Spleen (tissue), 11 donors: ENCODE results near the gene SARM1. TPM values are rescaled to one million over a fixed set of nuclear protein-coding genes. Genes with fewer than 3 reads are reported as not detected.

Experiments
- DNase-seq: peaks from one replicate; pipeline ENCODE4 v3.0.0-alpha.2; 2020
- H3K27ac ChIP-seq, 8 donors: fragments of 200-600 bp; sonication (generic) in 7 of 8; 1 replicate in 4 of 8; 2 replicates in 4 of 8; pipeline versions ENCODE4 v1.5.0 to v1.8.0; 2016 to 2021; ENCODE audit warnings: inconsistent platforms in 4 of 8, mild to moderate bottlenecking in 4 of 8, moderate library complexity in 1 of 8
- H3K27me3 ChIP-seq, 7 donors: fragments of 200-600 bp; sonication (generic) in 6 of 7; replicated peaks in 1 of 7; 1 replicate in 4 of 7; 2 replicates in 3 of 7; pipeline versions ENCODE4 v1.5.0 to v1.8.0; 2016 to 2021; ENCODE audit warnings: inconsistent platforms in 3 of 7, mild to moderate bottlenecking in 1 of 7
- H3K36me3 ChIP-seq, 6 donors: fragments of 200-600 bp; sonication (generic) in 5 of 6; 1 replicate in 4 of 6; 2 replicates in 2 of 6; pipeline versions ENCODE4 v1.5.0 to v1.8.0; 2016 to 2021; ENCODE audit warnings: inconsistent platforms in 2 of 6
- H3K4me1 ChIP-seq, 6 donors: fragments of 200-600 bp; sonication (generic) in 5 of 6; 1 replicate in 3 of 6; 2 replicates in 3 of 6; pipeline versions ENCODE4 v1.5.0 to v1.8.0; 2016 to 2021; ENCODE audit warnings: inconsistent platforms in 3 of 6
- H3K4me3 ChIP-seq, 8 donors: fragments of 200-600 bp; sonication (generic) in 7 of 8; 1 replicate in 4 of 8; 2 replicates in 4 of 8; pipeline versions ENCODE4 v1.5.0 to v1.8.0; 2016 to 2021; ENCODE audit warnings: inconsistent platforms in 4 of 8, mild to moderate bottlenecking in 4 of 8, moderate library complexity in 2 of 8
- H3K9me3 ChIP-seq, 8 donors: fragments of 200-600 bp; sonication (generic) in 7 of 8; 1 replicate in 4 of 8; 2 replicates in 4 of 8; pipeline versions ENCODE4 v1.5.0 to v1.8.0; 2016 to 2021; ENCODE audit warnings: inconsistent platforms in 4 of 8
- POLR2A ChIP-seq, 3 donors: fragments of 450-650 bp; IDR thresholded peaks; one replicate each; pipeline ENCODE4 v1.5.1; 2017; ENCODE audit warnings: antibody characterized with exemption in 3 of 3, mild to moderate bottlenecking in 1 of 3
- POLR2AphosphoS5 ChIP-seq, 3 donors: sonication (generic); formaldehyde crosslinking; IDR thresholded peaks; one replicate each; pipeline ENCODE4 v1.5.1; 2017; ENCODE audit warnings: antibody characterized with exemption in 3 of 3
- WGBS, 5 donors: extraction: QIAGEN DNeasy Blood & Tissue Kit in 3 of 5; methylation state at CpG; one replicate each; pipeline versions ENCODE4 v1.1.5 to v1.1.7; 2013 to 2018; 5-methylcytosine and 5-hydroxymethylcytosine counted together
- intact Hi-C: fragments of 100-400 bp; cut with DNase I; formaldehyde crosslinking; loops from one replicate; pipeline ENCODE4 v1.15.0; 2023; ENCODE audit warnings: low total_unique reads
- polyA plus RNA-seq, 3 donors: library from polyadenylated mRNA; stranded (reverse); fragments of 200-250 nt; gene quantifications; one replicate each; pipeline ENCODE4 v1.2.1, GENCODE V29; 2013
- total RNA-seq, 7 donors: library from RNA; depleted of rRNA in 3 of 7; stranded (reverse); fragments of >200 nt in 3 of 7; fragmentation: NEBNext Ultra II Directional in 4 of 7; extraction: Animal tissue kit (Norgen Biotek cat#: 25700) in 4 of 7; gene quantifications; one replicate each; pipeline versions ENCODE4 v1.1.0 to v1.2.1, GENCODE V29; 2016 to 2021
- TF ChIP-seq, protein P1 (sequence below), 11 experiments: fragments of 200-600 bp in 7 of 11; fragments of 450-650 bp in 4 of 11; sonication (generic) in 4 of 11; IDR thresholded peaks in 8 of 11; conservative IDR thresholded peaks in 3 of 11; 1 replicate in 7 of 11; 2 replicates in 4 of 11; pipeline versions ENCODE4 v1.4.0 to v1.8.0; 2016 to 2021; ENCODE audit warnings: antibody characterized with exemption in 11 of 11, inconsistent platforms in 4 of 11, mild to moderate bottlenecking in 1 of 11
- donor health status: healthy with polysubstance abuse.
- donor health status: DM: no; HTN: no; CAD: no; lungs with moderate emphysema.
- donor health status: DM: no; HTN: no; CAD: no.
- donor health status: Bipolar disorder and iron deficiency.
- donor health status: healthy.
- donor health status: DM: no; HTN: no; CAD: no.
- donor health status: DM: yes; HTN: yes; CAD: no.

Gene SARM1
- total and polyA plus RNA-seq, 10 donors, result 4.7 to 48.7 (median 35.4) TPM

DNA sequence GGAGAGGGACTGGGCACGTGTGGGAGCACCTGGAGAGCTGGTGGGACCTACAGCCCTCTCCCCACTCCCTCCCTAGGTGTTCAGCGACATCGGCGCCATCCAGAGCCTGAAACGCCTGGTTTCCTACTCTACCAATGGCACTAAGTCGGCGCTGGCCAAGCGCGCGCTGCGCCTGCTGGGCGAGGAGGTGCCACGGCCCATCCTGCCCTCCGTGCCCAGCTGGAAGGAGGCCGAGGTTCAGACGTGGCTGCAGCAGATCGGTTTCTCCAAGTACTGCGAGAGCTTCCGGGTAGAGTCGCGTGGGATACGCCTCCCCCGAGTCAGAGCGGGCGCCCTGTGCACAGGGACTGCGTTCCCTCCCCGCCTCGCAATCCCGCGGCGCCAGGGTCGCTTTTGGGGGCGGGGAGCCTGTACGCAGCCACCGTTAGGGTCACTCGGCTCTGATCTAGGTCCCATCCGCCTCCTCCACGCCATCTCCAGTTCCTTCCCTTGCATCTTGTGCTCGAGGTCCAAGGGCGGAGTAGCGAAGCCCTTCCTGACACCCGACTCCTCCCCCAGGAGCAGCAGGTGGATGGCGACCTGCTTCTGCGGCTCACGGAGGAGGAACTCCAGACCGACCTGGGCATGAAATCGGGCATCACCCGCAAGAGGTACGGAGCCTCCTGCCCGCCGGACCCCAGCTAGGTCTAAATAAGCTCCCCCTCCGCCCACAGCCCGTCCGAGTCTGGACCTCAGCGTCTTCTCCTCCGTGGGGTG is 13.0 kb downstream of the SARM1 start:
- WGBS, 5 donors, result 4 to 12% (median 6%) methylated on average over 37 to 56 of the region's 56 CpGs
- Histone ChIP-seq H3K27ac (peak overlapping the region in 6 of 8 donors; percentile 1 to 73 (median 60)), H3K4me3 (peak overlapping the region; percentile 42 to 82 (median 52)), H3K36me3 (peaks cover 0 to 24% (median 17%) of the 10 kb centered on the region in 6 donors), H3K4me1 (peaks cover 10 to 58% (median 32%) of the 10 kb centered on the region in 6 donors), H3K9me3 (no peaks in the 10 kb centered on the region), H3K27me3 (peaks cover 0 to 28% (median 0%) of the 10 kb centered on the region in 7 donors)
- DNase-seq, result peak; percentile 90
- intact Hi-C loops, result no loop called here
- TF ChIP-seq, protein P1, sequence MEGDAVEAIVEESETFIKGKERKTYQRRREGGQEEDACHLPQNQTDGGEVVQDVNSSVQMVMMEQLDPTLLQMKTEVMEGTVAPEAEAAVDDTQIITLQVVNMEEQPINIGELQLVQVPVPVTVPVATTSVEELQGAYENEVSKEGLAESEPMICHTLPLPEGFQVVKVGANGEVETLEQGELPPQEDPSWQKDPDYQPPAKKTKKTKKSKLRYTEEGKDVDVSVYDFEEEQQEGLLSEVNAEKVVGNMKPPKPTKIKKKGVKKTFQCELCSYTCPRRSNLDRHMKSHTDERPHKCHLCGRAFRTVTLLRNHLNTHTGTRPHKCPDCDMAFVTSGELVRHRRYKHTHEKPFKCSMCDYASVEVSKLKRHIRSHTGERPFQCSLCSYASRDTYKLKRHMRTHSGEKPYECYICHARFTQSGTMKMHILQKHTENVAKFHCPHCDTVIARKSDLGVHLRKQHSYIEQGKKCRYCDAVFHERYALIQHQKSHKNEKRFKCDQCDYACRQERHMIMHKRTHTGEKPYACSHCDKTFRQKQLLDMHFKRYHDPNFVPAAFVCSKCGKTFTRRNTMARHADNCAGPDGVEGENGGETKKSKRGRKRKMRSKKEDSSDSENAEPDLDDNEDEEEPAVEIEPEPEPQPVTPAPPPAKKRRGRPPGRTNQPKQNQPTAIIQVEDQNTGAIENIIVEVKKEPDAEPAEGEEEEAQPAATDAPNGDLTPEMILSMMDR (IDR thresholded peaks at IDR 0.05 in 8 of 11, conservative IDR thresholded peaks at IDR 0.05 in 3 of 11), result no peak
- TF ChIP-seq POLR2AphosphoS5 (IDR thresholded peaks at IDR 0.05), result peak; percentile 70 to 85 (median 79)

DNA sequence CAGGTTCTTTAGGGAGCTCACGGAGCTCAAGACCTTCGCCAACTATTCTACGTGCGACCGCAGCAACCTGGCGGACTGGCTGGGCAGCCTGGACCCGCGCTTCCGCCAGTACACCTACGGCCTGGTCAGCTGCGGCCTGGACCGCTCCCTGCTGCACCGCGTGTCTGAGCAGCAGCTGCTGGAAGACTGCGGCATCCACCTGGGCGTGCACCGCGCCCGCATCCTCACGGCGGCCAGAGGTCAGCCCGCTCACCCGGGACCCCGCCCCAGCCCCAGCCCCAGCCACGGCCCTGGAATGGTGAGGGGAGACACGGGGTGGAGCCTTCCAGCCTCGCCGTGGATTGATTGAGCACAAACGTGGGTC is 13.5 kb downstream of the SARM1 start:
- Histone ChIP-seq H3K4me1 (peaks cover 10 to 58% (median 32%) of the 10 kb centered on the region in 6 donors), H3K36me3 (peaks cover 0 to 29% (median 23%) of the 10 kb centered on the region in 6 donors), H3K27me3 (peaks cover 0 to 28% (median 0%) of the 10 kb centered on the region in 7 donors), H3K4me3 (peak overlapping the region; percentile 42 to 82 (median 52)), H3K27ac (peak overlapping the region in 5 of 8 donors; percentile 1 to 73 (median 63)), H3K9me3 (no peaks in the 10 kb centered on the region)
- intact Hi-C loops, result no loop called here
- TF ChIP-seq, protein P1 (IDR thresholded peaks at IDR 0.05 in 8 of 11, conservative IDR thresholded peaks at IDR 0.05 in 3 of 11), result no peak
- TF ChIP-seq POLR2AphosphoS5 (IDR thresholded peaks at IDR 0.05) (no peak), POLR2A (IDR thresholded peaks at IDR 0.05) (no peak)
- peak; percentile 84 for DNase-seq
- WGBS, 5 donors, result 15 to 38% (median 19%) methylated on average over 4 to 29 of the region's 29 CpGs

DNA sequence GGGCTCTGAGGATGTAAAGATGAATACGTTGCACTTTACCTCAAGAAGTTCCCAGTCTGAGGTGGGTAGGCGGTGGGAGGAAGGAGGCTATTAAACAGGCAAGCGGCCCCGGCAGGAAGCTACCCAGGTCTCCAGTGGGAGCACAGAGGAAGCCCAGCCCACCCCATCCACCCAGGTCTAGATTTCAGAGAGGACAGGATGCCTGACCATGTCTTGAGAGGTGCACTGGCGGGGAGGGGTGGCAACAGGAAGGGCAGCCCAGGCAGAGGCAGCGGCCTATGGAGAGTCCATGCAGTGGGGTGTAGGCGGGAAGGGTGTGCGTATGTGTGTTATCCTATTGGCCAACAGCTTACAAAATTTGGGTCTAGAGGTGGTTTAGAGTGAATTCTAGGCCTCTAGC is 13.9 kb downstream of the SARM1 start:
- H3K4me1 ChIP-seq, result peaks cover 10 to 54% (median 32%) of the 10 kb centered on the region in 6 donors
- peaks cover 0 to 33% (median 25%) of the 10 kb centered on the region in 6 donors for H3K36me3 ChIP-seq
- TF ChIP-seq POLR2AphosphoS5 (IDR thresholded peaks at IDR 0.05) (peak in 1 of 3 donors; percentile 16), POLR2A (IDR thresholded peaks at IDR 0.05) (no peak)
- peak overlapping the region in 7 of 8 donors; percentile 47 to 82 (median 53) for H3K4me3 ChIP-seq
- H3K27ac ChIP-seq, result peak overlapping the region in 4 of 8 donors; percentile 56 to 73 (median 63)
- peaks cover 0 to 28% (median 0%) of the 10 kb centered on the region in 7 donors for H3K27me3 ChIP-seq
- no peak for DNase-seq
- WGBS, 5 donors, result 50 to 68% (median 63%) methylated on average over 8 of the region's 8 CpGs
- intact Hi-C loops, result no loop called here
- H3K9me3 ChIP-seq, result no peaks in the 10 kb centered on the region

DNA sequence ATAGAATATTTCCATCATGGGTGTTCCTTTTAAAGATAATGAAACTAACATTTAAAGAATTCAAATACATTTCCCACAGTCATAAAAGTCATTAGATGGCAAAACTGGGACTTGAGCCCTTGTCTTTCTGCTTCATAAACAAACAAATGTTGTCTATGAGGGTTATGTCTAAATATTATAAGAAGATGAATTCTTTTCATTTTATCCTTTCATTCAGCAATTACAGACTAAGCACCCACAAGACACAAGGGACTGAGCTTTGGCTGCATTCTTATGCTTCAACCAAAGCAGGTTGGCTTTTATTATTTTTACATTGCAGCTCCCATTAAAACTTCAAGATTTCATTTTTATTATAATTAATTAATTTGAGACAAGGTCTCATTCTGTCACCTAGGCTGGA is 14.9 kb downstream of the SARM1 start:
- peaks cover 0 to 21% (median 0%) of the 10 kb centered on the region in 7 donors for H3K27me3 ChIP-seq
- H3K9me3 ChIP-seq, result no peaks in the 10 kb centered on the region
- no peak overlapping the region for H3K27ac ChIP-seq
- H3K36me3 ChIP-seq, result peaks cover 0 to 43% (median 33%) of the 10 kb centered on the region in 6 donors
- H3K4me1 ChIP-seq, result peaks cover 3 to 45% (median 26%) of the 10 kb centered on the region in 6 donors
- intact Hi-C loops, result no loop called here
- TF ChIP-seq, protein P1 (IDR thresholded peaks at IDR 0.05 in 8 of 11, conservative IDR thresholded peaks at IDR 0.05 in 3 of 11), result no peak
- no peak for TF ChIP-seq POLR2A (IDR thresholded peaks at IDR 0.05)
- TF ChIP-seq POLR2AphosphoS5 (IDR thresholded peaks at IDR 0.05), result no peak
- no peak for DNase-seq
- peak overlapping the region in 3 of 8 donors; percentile 8 to 82 (median 51) for H3K4me3 ChIP-seq
